ENCODE results near the gene HMGB3.
A peak's percentile ranks its signal among the peaks of the same experiment; 100 is the strongest.

HMGB3 gene

GRCh38 chrX:150982788-150983520 is at the start of gene HMGB3:
HMGB3 (plus strand) TSS chrX:150983335; CDS start chrX:150985600, 2,265 bp downstream.
- TF ChIP-seq, protein P1, sequence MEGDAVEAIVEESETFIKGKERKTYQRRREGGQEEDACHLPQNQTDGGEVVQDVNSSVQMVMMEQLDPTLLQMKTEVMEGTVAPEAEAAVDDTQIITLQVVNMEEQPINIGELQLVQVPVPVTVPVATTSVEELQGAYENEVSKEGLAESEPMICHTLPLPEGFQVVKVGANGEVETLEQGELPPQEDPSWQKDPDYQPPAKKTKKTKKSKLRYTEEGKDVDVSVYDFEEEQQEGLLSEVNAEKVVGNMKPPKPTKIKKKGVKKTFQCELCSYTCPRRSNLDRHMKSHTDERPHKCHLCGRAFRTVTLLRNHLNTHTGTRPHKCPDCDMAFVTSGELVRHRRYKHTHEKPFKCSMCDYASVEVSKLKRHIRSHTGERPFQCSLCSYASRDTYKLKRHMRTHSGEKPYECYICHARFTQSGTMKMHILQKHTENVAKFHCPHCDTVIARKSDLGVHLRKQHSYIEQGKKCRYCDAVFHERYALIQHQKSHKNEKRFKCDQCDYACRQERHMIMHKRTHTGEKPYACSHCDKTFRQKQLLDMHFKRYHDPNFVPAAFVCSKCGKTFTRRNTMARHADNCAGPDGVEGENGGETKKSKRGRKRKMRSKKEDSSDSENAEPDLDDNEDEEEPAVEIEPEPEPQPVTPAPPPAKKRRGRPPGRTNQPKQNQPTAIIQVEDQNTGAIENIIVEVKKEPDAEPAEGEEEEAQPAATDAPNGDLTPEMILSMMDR (IDR thresholded peaks at IDR 0.05; ENCODE audit: control insufficient read depth, extremely low read depth, insufficient read depth): no peak

GRCh38 chrX:150933945-150934350 is 49.2 kb upstream of the HMGB3 start:
- no peak for DNase-seq (ENCODE audit: low read depth)
- TF ChIP-seq, protein P1 (IDR thresholded peaks at IDR 0.05; ENCODE audit: control insufficient read depth, extremely low read depth, insufficient read depth): no peak
- H3K4me3 ChIP-seq (ENCODE audit: low read depth, low read length): no peak overlapping the region

More at GRCh38 chrX:150982788-150983520, at the start of gene HMGB3:
- peak; percentile 70 for DNase-seq (ENCODE audit: low read depth)
- H3K4me3 ChIP-seq (ENCODE audit: low read depth, low read length): peak within 1 kb of the TSS; percentile 57

GRCh38 chrX:150934453-150934852 is 48.7 kb upstream of the HMGB3 start:
- H3K4me3 ChIP-seq (ENCODE audit: low read depth, low read length): no peak overlapping the region
- TF ChIP-seq, protein P1 (IDR thresholded peaks at IDR 0.05; ENCODE audit: control insufficient read depth, extremely low read depth, insufficient read depth): no peak
- peak; percentile 10 for DNase-seq (ENCODE audit: low read depth)

- no peak overlapping the region for H3K4me3 ChIP-seq (ENCODE audit: low read depth, low read length)
- DNase-seq (ENCODE audit: low read depth): no peak
- TF ChIP-seq, protein P1 (IDR thresholded peaks at IDR 0.05; ENCODE audit: control insufficient read depth, extremely low read depth, insufficient read depth): no peak
These were observed 47.7 kb upstream of the HMGB3 start for GRCh38 chrX:150935467-150935866.

DNA sequence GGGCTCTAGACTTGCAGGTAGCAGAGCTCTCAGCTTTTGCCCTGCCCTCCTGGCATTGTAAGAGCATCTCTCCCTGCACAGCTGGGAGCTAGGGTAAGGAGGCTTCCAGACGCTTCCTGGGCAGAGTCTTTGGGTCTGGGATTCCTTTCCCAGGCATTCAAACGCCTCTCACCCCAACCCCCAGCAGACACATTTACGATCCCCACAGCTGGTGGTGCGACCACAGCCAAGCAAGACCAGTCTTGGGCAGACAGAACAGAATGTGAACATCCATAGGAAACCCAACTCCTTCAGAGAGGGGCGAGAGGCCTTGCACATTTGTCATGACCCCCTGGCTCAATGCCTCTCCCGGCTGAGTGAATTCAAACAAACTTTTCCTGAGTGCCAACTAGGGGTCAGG is 46.6 kb upstream of the HMGB3 start:
- no peak overlapping the region for H3K4me3 ChIP-seq (ENCODE audit: low read depth, low read length)
- DNase-seq (ENCODE audit: low read depth): no peak
- TF ChIP-seq, protein P1 (IDR thresholded peaks at IDR 0.05; ENCODE audit: control insufficient read depth, extremely low read depth, insufficient read depth): no peak

DNA sequence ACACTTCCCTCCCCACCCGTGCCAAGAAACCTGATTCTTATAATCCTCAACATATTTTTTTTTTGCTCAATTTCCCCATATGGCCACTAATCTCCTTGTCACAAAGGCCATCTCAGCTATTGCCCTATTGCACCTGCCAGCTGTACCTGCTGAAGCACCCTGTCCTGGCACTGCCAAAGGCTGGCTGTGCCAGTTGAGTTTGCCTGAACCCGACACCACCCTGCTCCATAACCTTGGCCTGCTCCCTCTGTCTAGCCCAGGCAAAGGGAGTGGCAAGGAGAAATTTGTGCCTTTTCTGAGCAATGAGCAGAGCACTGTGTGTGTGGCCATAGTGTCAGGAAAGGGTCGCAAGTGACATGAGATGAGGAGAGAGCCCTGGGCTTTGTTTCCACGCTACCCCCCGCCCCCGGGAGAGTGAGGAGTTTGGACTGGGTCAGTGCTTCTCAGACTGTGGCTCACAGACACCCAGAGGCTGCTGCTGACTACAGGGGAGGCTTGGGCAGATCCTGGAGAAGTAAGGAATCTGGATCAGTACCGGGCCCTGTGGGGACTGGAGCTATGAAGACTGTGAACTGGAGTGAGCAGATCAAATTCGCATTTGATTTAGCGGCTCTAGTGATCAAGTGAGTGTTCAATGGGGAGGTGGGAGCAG is 42.2 kb upstream of the HMGB3 start:
- DNase-seq (ENCODE audit: low read depth): no peak
- TF ChIP-seq, protein P1 (IDR thresholded peaks at IDR 0.05; ENCODE audit: control insufficient read depth, extremely low read depth, insufficient read depth): no peak
- H3K4me3 ChIP-seq (ENCODE audit: low read depth, low read length): no peak overlapping the region
